ENCODE measurements around the gene ARAP3. TPM values are rescaled to one million over a fixed set of nuclear protein-coding genes. Genes with fewer than 3 reads are reported as not detected.

ARAP3 gene
- total RNA-seq, 1 donor from 2014 or later, result 0.16 TPM

DNA sequence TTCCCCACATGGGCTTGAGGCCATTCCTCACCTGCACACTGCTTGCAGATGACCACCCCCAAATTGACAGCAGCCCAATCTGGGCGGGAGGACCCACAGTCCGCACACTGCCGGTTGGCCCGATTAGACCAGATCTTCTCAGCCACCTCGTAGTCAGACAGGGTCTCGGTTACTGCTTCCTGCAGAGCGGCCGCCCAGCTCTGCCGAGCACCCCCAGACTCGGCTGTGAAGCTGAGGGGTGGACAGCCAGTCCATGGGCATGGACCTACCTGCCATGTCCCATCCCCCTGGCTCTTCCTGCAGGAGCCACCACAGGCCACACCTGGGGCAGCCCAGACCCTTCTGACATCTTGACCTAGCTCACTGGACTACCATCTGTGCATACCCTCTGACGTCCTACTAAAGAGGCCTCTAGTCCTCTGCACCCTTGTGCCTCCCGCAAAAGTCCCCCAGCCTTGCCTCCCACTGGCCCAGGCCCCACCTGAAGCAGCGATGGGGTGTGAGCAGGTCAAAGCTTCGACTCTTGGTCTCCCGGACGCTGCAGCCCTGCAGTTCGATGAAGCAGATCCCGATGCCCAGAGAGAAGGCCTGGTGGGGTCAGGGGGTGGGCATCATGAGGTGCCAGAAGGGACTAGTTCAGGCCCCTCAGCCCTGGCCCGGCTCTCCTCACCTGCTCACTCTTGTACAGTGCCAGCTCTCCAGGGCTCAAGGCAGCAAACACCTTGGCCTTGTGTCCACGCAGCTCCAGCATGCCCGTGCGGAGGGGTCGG is 9.8 kb downstream of the ARAP3 start:
- DNase-seq (ENCODE audit: low read depth), result no peak

DNA sequence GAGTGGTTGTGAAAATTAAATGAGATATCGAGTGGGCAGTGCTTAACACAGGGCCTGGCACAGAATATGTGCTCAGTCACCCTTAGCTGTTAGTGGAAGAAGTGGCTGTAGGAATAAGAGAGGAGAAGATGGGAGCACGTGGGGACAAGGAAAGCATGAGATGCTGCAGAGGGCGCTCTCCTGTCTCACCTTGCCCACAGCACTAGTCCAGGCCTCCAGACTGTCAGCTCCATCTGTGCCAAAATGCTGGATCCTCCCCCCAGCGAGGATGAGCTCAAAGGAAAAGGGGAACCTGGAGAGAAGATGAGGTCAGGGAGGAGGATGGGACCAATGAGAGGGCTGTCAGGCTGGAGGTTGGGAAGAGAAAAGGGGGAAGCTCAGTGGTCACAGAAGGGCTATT is 12.5 kb downstream of the ARAP3 start:
- no peak for DNase-seq (ENCODE audit: low read depth)

DNA sequence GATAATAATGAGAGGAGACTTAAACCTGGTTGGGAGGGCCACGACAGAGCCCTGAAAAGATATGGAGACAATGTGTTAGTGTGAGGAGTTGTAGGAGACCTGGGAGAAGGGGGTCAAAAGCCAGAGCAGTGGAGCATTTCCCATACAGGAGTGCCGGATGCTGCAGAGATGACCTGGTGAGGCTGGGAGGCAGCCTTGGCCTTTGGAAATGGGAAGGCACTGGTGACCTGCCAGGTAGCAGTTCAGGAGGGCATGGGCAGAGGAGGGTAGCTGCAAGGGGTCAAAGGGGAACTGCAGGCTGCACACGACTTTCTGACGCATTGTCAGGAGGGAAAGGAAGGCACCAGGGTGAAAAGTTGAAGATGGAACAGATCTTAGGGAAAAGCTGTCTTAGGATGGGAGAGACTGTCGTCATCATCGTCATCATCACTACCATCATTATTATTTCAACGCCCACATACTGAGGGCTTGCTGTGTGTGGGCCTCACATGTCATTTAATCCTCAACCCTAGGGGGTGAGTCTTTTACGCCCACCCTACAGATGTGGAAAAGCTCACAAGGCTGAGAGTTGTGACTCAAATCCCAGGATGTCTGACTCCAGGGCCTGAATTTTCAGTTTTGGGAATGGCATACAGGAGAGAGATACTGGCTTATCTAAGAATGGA is 13.3 kb downstream of the ARAP3 start:
- DNase-seq (ENCODE audit: low read depth), result no peak

DNA sequence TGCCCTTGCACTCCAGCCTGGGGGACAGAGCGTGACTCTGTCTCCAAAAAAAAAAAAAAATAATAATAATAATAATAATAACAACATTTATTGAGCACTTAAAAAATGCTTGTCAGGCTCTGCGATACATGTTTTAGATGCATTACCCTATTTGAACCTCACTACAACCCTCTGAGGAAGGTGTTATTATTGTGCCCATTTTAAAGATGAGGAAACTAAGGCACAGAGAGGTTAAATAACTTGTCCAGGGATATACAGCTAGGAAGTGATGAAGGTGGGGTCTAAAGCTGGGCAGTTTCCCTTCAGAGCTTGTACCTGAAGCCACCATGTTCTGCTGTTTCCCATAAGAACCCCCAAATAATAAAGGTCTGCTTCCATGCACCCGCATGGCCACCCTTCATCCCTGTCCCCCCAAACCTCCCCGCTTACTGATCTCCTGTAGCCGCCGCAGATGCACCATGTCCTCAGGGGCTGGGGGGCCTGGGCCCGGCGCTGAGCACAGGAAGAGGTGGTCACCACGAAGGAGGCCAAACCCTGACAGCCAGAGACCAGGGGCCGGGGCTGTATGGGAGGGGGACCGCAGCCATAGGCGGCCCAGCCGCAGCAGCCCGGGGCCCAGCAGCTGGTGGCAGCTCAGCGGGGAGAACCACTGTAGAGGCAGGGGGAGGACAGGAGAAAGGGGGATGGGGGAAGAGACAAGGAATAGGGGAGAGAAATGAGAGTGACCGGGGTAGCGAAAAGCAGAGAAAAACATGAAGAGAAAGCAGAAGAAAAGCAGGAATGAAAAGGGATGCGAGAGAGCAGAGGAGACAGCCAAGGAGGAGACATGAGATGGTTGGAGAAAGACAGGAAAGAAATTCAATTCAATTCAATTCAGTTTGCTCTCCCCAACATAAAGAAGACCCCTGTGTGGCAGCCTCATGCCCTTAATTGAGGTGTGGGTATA is 15.8 kb downstream of the ARAP3 start:
- no peak for DNase-seq (ENCODE audit: low read depth)

DNA sequence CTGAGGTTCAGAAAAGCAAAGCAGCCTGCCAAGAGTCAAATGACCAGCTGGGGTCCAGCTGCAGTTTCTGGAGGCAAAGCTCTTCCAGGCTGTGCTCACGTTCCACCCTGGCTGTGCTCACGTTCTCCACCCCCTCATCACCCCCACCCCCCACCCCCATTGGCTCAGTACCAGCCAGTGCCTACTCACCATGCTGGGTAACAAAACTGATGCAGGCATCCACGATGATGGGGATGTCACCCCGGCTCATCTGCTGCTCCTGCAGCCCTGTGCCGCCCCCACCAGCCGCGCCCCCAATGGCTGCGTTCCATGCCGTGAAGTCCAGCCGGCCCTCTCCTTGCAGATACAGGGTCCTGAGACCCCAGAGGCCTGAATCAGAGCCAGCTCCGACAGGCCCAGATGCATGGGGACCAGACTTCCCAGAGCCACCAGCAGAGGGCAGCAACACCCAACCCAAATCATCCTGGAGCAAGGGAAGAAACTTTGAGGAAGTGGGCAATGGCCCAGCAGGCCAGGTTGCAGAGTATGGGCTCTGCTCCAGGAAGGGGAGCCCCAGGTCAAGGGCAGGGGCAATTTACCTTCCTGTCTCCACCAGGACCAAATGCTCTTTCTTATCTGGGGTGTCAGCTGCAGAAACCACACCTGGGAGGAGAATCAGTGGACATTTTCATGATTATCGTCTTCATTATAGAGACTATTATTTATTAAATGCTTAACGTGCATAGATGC is 17.1 kb downstream of the ARAP3 start:
- DNase-seq (ENCODE audit: low read depth), result peak; percentile 67

DNA sequence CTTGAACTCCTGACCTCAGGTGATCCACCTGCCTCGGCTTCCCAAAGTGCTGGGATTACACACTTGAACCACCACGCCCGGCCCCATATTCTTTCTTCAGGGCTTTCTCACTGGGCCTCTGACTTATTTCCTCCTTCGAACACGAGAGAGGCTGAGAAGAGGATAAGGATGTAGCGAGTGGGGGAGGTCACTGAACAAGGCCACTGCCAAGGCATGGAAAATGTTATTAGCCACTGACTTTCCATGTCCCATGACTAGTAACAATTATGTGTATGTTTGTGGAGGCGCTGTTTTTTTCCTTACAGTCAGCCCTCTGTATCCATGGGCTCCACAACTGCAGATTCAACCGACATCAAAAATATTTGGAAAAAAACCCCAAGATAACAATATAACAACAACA is 18.5 kb downstream of the ARAP3 start:
- no peak for DNase-seq (ENCODE audit: low read depth)

DNA sequence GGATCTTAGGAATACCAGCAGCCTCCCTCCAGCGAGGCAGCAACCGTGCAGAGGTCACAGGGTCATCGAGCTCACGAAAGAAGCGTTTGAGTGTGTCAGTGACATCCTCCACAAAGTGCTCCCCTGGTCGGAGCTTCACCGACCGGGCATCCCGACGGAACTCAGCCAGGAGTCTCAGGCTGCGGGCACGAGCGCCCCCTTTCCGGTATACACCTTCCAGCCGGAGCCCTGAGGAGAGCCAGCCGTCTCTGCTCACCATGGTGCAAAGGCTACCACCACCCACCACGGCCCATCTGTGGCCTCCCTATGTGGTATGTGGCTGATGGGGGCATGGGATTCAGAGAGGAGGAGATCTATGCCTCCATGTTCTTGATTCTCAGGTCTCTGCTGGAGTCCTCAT is 20.0 kb downstream of the ARAP3 start:
- DNase-seq (ENCODE audit: low read depth), result no peak

DNA sequence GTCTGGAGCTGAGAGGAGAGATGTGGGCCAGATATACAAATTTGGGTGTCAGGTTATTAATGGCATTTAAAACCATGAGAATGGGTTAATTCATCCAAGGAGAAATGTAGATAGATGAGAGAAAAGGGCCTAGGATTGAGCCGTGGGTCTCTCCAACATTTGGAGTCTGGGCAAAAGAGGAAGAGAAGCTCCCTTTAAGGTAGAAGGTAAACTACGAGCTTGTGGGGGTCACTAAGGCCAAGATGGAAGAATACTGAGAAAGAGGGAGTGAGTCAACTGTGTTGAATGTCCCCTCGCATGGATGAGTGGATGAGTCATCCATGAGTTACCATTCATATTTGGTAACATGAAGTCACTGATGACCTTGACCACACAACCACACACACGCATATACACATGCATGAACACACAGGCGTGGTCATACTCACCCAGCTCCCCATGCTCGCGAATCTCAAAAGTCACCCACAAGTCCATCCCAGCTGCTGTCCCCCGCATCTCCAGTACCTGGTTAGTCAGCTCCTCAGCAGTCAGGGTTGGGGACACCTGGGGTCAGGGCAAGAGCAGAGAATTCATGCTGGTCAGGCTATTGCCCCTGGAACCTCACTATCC is 24.0 kb downstream of the ARAP3 start:
- peak; percentile 75 for DNase-seq (ENCODE audit: low read depth)

DNA sequence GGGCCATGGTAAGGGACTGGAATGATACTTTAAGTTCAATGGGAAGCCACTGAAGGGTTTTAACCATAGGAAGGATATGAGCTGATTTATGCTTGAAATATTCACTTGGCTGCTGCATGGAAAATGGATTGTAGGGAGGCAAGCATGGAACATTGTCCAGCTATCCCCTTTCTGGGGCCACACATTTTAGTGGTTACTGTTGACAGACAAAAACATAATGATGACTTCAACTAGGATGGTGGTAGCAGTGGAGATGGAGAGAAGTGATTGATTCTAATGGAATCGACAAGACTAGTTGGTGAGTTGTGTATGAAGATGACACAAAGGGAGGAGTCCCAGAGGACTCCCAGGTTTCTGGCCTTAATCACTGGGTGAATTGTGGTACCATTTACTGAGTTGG is 24.6 kb downstream of the ARAP3 start:
- no peak for DNase-seq (ENCODE audit: low read depth)

DNA sequence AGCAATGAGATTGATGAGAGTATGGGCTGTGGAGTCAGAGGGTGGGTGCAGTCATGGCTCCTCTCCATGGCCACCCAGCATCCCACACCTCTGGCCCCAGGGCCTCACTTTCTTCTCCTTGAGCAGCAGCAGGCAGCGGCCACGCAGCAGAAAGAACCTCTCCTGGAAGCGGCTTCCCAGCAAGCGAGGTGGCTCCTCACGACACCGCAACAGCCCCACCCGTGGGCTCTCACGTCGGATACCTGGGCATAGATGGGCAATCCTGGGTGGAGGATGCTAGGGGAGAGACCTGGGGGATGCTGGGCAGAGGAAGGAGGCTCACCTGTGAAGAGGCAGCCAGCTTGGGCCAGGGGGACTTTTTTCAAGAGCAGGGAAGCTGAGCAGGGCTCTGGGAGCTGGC is 25.6 kb downstream of the ARAP3 start:
- no peak for DNase-seq (ENCODE audit: low read depth)

DNA sequence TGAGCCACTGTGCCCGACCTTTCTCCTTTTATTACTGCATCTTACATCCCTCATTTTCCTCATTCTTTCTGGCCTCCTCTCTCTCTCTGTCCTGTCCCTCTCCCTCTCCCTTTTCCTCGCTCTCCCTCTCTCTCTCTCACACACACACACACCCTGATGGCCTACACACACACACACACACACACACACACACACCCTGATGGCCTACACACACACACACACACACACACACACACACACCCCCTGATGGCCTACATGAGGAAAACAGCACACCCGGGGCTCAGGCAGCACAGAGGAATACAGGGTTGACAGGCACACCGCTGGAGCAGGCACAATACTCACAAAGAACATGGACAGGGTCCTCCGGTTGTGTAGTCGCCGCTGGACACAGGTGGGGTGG is 27.0 kb downstream of the ARAP3 start:
- no peak for DNase-seq (ENCODE audit: low read depth)

DNA sequence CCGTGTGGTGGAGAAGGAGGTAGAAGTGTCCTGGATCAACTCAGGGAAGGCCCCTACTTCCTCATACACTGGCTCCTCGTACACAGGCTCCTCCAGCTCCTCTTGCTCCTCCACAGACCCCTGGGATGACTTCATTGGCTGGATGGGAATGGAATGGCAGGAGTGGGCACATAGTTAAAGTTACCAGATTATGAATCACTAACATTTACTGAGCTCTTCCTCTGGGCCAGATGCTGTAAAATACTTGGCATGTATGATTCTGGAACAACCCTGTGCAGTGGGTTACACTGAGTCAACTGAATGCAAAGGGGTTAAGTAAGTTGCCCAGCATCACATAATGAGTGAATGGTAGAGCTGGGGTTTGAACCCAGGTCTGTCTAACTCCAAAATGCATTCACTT is 27.7 kb downstream of the ARAP3 start:
- DNase-seq (ENCODE audit: low read depth), result peak; percentile 41

DNA sequence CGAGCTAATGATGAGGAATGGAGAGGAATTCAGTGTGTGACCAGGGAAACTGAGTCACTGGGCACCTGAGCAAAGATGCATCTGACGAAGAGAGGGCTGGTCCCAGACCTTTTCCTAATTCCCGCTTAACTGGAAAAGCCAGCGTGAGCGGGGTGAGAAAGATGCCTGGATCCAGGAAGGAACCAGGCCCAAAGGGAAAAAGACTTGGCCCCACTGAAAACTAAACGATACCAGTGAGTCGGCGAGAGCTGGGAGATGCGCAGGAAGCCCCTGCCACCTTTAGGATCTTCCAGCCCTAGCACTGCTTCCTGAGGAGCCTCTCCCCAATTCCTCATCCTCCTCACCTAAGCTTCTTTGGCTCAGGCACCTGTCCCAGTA is 30.3 kb downstream of the ARAP3 start:
- DNase-seq (ENCODE audit: low read depth), result no peak

DNA sequence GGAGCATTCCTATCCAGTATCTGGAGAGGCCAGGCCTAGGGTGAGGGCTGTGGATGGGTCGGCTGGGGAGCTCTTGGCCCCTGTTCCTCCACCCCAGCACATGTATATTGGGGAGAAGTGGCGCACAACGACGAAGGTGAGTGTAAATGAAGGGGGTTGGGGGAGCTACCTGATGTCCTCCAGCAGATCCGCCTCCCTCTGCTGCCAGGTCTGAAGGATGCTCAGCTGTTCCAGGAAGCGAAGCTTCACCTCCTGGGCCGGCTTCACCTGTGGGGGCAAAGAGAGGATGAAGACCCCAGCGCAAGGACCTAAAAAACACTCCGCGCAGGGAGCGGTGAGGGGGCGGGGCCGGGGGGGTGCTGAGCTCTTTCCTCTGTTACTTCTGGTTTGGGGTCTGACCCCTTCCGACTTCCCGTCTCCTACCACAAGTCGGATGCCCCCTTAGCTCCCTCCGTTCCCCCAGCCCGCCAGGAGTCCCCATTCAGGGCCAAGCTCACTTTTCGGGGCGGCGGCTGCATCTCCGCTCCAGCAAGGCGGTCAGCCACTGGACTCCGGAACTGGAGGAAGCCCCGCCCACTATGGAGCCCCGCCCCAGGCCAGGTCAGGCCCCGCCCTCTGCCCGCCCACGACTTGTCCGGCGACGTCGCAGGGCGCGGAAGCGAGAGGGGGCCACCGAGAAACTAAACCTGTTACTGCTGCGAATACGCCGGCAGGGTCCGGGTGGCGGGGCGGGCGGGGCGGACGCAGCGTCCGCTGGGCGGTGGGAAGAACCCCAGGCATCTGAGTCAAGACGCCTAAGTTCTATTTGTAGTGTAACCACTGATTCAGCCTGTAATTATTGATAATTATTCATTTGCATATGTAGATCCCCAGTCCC is 30.9 kb downstream of the ARAP3 start, which contains the start of gene FCHSD1:
Gene FCHSD1, minus strand, starts transcription at position 568 of the 877 bp plus-strand sequence. Its CDS starts 50 bp downstream, at position 518.
- peak; percentile 52 for DNase-seq (ENCODE audit: low read depth)

DNA sequence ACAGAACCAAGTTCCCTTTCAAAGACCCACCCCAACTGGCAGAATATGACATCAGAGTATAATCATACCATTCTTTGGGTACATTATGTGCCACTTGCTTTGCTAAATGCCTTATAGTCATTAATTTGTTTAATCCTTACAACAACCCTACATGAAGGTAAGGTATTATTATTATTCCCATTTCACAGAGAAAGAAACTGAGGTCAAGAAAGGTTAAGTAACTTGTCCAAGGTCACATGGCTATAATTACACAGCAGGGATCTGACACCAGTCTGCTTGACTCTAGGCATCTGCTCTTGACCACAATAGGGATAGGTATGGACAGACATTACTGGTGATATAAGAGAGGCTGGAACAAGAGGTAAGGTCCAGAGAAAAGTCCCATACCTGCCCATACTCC is 32.1 kb downstream of the ARAP3 start:
- DNase-seq (ENCODE audit: low read depth), result no peak

DNA sequence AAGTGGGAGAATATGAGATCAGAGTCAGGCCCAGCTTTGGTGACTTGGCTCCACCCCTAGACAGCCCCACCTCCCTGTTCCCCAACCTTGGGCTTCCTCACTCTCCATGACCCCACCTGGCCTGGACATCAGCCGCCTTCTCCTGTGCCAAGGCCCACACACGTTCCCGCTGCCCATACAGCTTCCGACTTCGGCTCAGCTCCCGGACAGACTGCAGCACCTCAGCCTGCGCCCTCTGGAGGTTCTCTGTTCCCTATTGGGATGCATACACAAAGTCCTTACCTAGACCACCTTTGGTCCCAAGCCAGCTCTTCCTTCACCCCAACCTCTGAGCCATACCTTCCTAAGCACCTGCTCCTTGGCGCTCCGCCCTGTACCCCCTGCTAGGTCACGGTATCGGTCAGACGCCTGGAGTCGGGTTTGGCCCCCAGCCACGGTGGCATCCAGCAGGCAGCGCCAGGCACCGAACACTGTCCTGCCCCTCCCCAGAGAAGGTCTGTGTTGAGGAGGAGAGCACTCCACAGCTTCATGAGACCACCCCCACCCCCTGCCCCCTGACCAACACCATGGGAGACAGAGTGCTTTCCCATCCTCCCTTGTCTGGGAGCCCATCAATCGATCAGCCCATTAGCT is 32.9 kb downstream of the ARAP3 start:
- no peak for DNase-seq (ENCODE audit: low read depth)

DNA sequence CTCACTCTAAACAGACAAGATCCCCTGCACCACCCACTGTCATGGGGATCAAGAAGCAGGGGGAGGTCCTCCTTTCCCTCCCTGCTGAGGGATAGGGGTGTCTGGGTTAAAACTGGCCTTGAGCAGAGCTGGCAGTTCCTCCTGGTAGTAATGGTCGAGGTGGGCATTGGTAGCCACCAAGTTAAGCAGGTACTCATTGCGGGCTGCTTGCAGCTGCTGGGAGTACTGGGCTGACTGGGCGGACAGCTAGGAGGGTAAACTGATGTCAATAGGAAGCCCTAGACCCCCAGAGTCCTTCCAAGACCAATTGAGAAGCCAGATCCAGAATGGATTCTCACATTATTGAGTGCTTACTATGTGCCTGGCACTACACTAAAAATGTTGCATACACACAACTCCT is 34.2 kb downstream of the ARAP3 start:
- no peak for DNase-seq (ENCODE audit: low read depth)

DNA sequence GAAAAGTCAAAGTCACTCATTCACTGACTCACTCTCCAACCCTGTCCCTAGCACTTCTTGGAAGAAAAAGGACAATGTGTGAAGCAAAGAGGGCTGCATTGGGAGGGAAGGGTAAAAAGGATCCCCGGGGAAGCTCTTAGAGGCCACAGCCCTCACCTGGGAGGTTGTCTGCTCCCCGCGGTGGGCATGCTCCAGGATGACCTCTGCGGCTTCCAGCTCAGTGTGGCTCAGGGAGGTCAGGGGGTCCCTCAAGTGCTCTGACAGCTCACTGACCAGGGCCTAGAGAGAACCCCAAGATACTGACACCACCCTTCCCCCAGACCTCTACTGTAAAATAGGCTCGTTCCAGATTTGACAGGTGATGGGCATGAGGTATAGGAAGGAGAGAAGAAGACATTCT is 34.8 kb downstream of the ARAP3 start:
- no peak for DNase-seq (ENCODE audit: low read depth)

DNA sequence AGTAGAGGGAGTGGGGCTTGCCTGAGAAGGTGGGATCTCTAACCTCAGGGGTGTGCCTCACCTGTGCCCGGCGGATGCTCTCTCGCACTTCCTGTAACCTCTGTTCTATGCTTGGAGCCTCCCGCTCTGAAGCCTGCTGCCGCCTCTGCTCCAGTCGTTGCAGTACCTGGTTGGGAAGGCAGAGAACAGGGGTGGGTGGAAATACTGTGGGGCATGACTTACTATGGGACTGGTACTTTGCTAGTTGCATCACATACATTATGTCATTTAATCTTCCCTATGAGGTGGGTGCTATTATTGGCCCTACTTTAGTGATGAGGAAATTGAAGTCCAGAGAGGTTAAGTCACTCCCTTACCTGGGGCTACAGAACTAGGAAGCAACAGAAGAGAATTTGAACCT is 36.0 kb downstream of the ARAP3 start:
- no peak for DNase-seq (ENCODE audit: low read depth)
